DOHH2 (cell line): ENCODE measurements around the gene ARPC5L.

ENCODE experiments used
- H3F3A ChIP-seq: fragments of 200-600 bp; sonication (generic), shearing (Covaris generic); 2 replicates; pipeline ENCODE4 v1.6.0; 2016; ENCODE audit warnings: antibody characterized with exemption, mild to moderate bottlenecking; ENCODE audit not compliant: control insufficient read depth, insufficient read depth
- H3K27ac ChIP-seq: fragments of 200-600 bp; sonication (generic); 2 replicates; pipeline ENCODE4 v1.5.1; 2014; ENCODE audit warnings: low read depth, mild to moderate bottlenecking, low read length, moderate library complexity
- H3K27me3 ChIP-seq: fragments of 200-600 bp; sonication (generic); 2 replicates; pipeline ENCODE4 v1.6.1; 2014; ENCODE audit warnings: mild to moderate bottlenecking, low read length, mixed read lengths; ENCODE audit not compliant: control insufficient read depth
- H3K36me3 ChIP-seq: fragments of 200-600 bp; sonication (generic); 2 replicates; pipeline ENCODE4 v1.6.1; 2014; ENCODE audit warnings: mild to moderate bottlenecking, low read length, moderate library complexity, mixed read lengths; ENCODE audit not compliant: control insufficient read depth
- H3K4me1 ChIP-seq: fragments of 200-600 bp; sonication (generic); 2 replicates; pipeline ENCODE4 v1.6.1; 2014; ENCODE audit warnings: mild to moderate bottlenecking, low read length, mixed read lengths; ENCODE audit not compliant: control insufficient read depth
- H3K4me2 ChIP-seq: fragments of 200-600 bp; sonication (generic); 2 replicates; pipeline ENCODE4 v1.6.0; 2014; ENCODE audit warnings: mild to moderate bottlenecking, low read length, moderate library complexity
- H3K4me3 ChIP-seq: fragments of 200-600 bp; sonication (generic); 2 replicates; pipeline ENCODE4 v1.5.1; 2014; ENCODE audit warnings: mild to moderate bottlenecking, low read length, mixed read lengths
- H3K79me2 ChIP-seq: fragments of 200-600 bp; sonication (generic); 2 replicates; pipeline ENCODE4 v1.6.1; 2014; ENCODE audit warnings: mild to moderate bottlenecking, low read length, mixed read lengths; ENCODE audit not compliant: control insufficient read depth
- H3K9me2 ChIP-seq: fragments of 200-600 bp; sonication (generic); replicated peaks from 2 replicates; pipeline ENCODE4 v1.6.1; 2014; ENCODE audit warnings: mild to moderate bottlenecking, low read length, mixed read lengths; ENCODE audit not compliant: control insufficient read depth
- H3K9me3 ChIP-seq: fragments of 200-600 bp; sonication (generic); 2 replicates; pipeline ENCODE4 v1.6.1; 2014; ENCODE audit warnings: antibody characterized with exemption, low read length, mixed read lengths; ENCODE audit not compliant: control insufficient read depth, insufficient read depth
- H4K20me1 ChIP-seq: fragments of 200-600 bp; sonication (generic); 2 replicates; pipeline ENCODE4 v1.6.0; 2014; ENCODE audit warnings: low read depth, mild to moderate bottlenecking, antibody characterized with exemption, low read length, moderate library complexity; ENCODE audit not compliant: control insufficient read depth, insufficient read depth
- EZH2phosphoT487 ChIP-seq: fragments of 200-600 bp; sonication (generic); IDR thresholded peaks from 2 replicates; pipeline ENCODE4 v1.6.1; 2017; ENCODE audit warnings: borderline replicate concordance, mild to moderate bottlenecking, antibody characterized with exemption, low read length, moderate library complexity, mixed read lengths
- TF ChIP-seq, protein P1 (sequence below): fragments of 200-600 bp; sonication (generic); IDR thresholded peaks from one replicate; pipeline ENCODE4 v1.5.1; 2014; ENCODE audit warnings: antibody characterized with exemption, mild to moderate bottlenecking, low read depth, low read length; ENCODE audit not compliant: poor library complexity, severe bottlenecking

The ARPC5L gene

GRCh38 chr9:124855566-124855943 is 6.4 kb upstream of the ARPC5L start:
- Histone ChIP-seq H3K9me3 (no peaks in the 10 kb centered on the region), H3K27ac (no peak overlapping the region)

DNA sequence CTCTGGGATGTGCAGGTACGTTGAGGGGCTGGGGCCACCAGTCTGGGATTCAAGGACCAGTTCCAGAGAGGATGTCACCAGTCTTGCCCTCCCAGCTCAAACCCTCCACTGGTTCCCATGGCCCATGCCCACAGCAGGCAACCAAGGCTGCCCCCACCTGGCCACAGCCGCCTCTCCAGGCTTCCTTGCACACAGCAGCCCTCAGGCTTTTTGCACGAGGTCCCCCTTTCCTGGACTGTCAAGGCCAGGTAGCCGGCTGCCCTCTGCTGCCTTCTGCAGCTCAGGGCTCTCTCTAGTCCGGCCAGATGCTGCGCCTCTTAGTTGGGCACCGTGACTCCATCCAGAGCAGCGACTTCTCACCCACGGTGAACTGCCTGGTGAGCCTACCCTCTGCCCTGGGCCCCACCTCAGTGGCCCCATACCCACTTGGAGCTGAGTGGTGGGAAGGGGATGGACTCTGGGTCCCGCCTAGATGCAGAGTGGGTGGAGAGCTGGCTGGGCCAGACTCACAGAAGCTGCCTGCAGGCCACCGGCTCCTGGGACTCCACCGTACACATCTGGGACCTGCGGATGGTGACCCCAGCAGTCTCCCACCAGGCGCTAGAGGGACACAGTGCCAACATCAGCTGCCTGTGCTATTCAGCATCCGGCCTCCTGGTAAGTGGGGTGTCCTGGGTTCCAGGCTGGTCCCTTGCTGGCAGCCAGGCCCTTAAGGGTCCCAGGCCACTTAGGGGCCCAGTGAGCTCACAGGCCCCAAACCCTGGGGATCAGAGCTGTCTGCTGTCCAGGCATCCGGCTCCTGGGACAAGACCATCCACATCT is 5.8 kb upstream of the ARPC5L start:
- Histone ChIP-seq H3K4me1 (peaks cover 29% of the 10 kb centered on the region), H3K4me3 (no peak overlapping the region), H3K9me3 (no peaks in the 10 kb centered on the region), H3K27ac (no peak overlapping the region), H3F3A (peaks cover 55% of the 10 kb centered on the region), H4K20me1 (peaks cover 39% of the 10 kb centered on the region), H3K36me3 (peaks cover 52% of the 10 kb centered on the region), H3K27me3 (0 out of 2 replicates have a peak, but pooled peaks cover 3% of the 10 kb centered on the region), H3K79me2 (peaks cover 29% of the 10 kb centered on the region), H3K4me2 (no peak overlapping the region), H3K9me2 (no peaks in the 10 kb centered on the region)
- no peak for TF ChIP-seq EZH2phosphoT487
- TF ChIP-seq, protein P1, sequence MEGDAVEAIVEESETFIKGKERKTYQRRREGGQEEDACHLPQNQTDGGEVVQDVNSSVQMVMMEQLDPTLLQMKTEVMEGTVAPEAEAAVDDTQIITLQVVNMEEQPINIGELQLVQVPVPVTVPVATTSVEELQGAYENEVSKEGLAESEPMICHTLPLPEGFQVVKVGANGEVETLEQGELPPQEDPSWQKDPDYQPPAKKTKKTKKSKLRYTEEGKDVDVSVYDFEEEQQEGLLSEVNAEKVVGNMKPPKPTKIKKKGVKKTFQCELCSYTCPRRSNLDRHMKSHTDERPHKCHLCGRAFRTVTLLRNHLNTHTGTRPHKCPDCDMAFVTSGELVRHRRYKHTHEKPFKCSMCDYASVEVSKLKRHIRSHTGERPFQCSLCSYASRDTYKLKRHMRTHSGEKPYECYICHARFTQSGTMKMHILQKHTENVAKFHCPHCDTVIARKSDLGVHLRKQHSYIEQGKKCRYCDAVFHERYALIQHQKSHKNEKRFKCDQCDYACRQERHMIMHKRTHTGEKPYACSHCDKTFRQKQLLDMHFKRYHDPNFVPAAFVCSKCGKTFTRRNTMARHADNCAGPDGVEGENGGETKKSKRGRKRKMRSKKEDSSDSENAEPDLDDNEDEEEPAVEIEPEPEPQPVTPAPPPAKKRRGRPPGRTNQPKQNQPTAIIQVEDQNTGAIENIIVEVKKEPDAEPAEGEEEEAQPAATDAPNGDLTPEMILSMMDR: peak; percentile 53

More at GRCh38 chr9:124855566-124855943, 6.4 kb upstream of the ARPC5L start:
- TF ChIP-seq EZH2phosphoT487: no peak
- TF ChIP-seq, protein P1: no peak
- peaks cover 54% of the 10 kb centered on the region for H3F3A ChIP-seq
- peaks cover 28% of the 10 kb centered on the region for H3K4me1 ChIP-seq
- H4K20me1 ChIP-seq: peaks cover 33% of the 10 kb centered on the region
- H3K79me2 ChIP-seq: peaks cover 23% of the 10 kb centered on the region
- no peak overlapping the region for H3K4me2 ChIP-seq
- no peak overlapping the region for H3K4me3 ChIP-seq
- H3K27me3 ChIP-seq: 0 out of 2 replicates have a peak, but pooled peaks cover 4% of the 10 kb centered on the region
- H3K36me3 ChIP-seq: peaks cover 46% of the 10 kb centered on the region
- H3K9me2 ChIP-seq: no peaks in the 10 kb centered on the region

GRCh38 chr9:124857533-124858162 is 4.3 kb upstream of the ARPC5L start:
- Histone ChIP-seq H3K4me2 (no peak overlapping the region), H3K4me3 (no peak overlapping the region), H3K4me1 (peaks cover 27% of the 10 kb centered on the region), H3K79me2 (peaks cover 38% of the 10 kb centered on the region), H3K27ac (no peak overlapping the region), H3K9me3 (no peaks in the 10 kb centered on the region), H3K36me3 (peaks cover 57% of the 10 kb centered on the region), H3K27me3 (no peaks in the 10 kb centered on the region), H4K20me1 (peaks cover 39% of the 10 kb centered on the region), H3F3A (peaks cover 55% of the 10 kb centered on the region), H3K9me2 (no peaks in the 10 kb centered on the region)
- no peak for TF ChIP-seq EZH2phosphoT487
- TF ChIP-seq, protein P1: no peak
